DMS 273 treated with DMSO at 0.1 percent for 48 hours (cell line): ENCODE results near the gene MYOCOS.

Experiments used
- DNase-seq: peaks from one replicate; lab custom pipeline; 2025; lab: John Stamatoyannopoulos, UW

The MYOCOS gene

GRCh38 chr1:171663036-171663853 lies 41.2 kb downstream of the MYOCOS start:
- DNase-seq: no peak

GRCh38 chr1:171663854-171664575 lies 42.0 kb downstream of the MYOCOS start:
- no peak for DNase-seq

GRCh38 chr1:171664976-171665375 lies 42.9 kb downstream of the MYOCOS start:
- no peak for DNase-seq

- no peak for DNase-seq
These were observed 44.2 kb downstream of the MYOCOS start for GRCh38 chr1:171666114-171666769.

- no peak for DNase-seq
These were observed 46.3 kb downstream of the MYOCOS start for GRCh38 chr1:171668372-171668771.

GRCh38 chr1:171670739-171671138 lies 48.7 kb downstream of the MYOCOS start:
- no peak for DNase-seq

GRCh38 chr1:171674431-171675405 lies 52.7 kb downstream of the MYOCOS start:
- no peak for DNase-seq
